Astrocyte (in vitro differentiated cells and primary cell): ENCODE results near the gene B3GALNT2. TPM values are rescaled to one million over a fixed set of nuclear protein-coding genes. Genes with fewer than 3 reads are reported as not detected.

ENCODE experiments used
- DNase-seq: peaks from one replicate; pipeline ENCODE4 v3.0.0-alpha.2; 2010; ENCODE audit warnings: low read depth
- FAIRE-seq: peaks from 2 replicates; lab custom pipeline; 2011; peaks lifted over from hg19 to GRCh38; lab: Jason Lieb, UNC
- H2AFZ ChIP-seq: 2 replicates; pipeline ENCODE4 v1.6.0; 2012; ENCODE audit warnings: low read depth, low read length, inconsistent platforms
- H3K27ac ChIP-seq: 2 replicates; pipeline ENCODE4 v1.5.1; 2011; ENCODE audit warnings: low read depth, low read length, inconsistent platforms
- H3K27me3 ChIP-seq: 2 replicates; pipeline ENCODE4 v1.6.0; 2011; ENCODE audit warnings: low read length, inconsistent platforms; ENCODE audit not compliant: insufficient read depth
- H3K36me3 ChIP-seq: 2 replicates; pipeline ENCODE4 v1.5.1; 2011; ENCODE audit warnings: low read length, inconsistent platforms; ENCODE audit not compliant: insufficient read depth
- H3K4me1 ChIP-seq: 2 replicates; pipeline ENCODE4 v1.5.1; 2011; ENCODE audit warnings: low read length, inconsistent platforms; ENCODE audit not compliant: insufficient read depth
- H3K4me2 ChIP-seq: 2 replicates; pipeline ENCODE4 v1.6.0; 2012; ENCODE audit warnings: low read length, inconsistent platforms
- H3K4me3 ChIP-seq: 2 replicates; pipeline ENCODE4 v1.5.1; 2011; ENCODE audit warnings: low read depth, mild to moderate bottlenecking, low read length, inconsistent platforms; ENCODE audit not compliant: insufficient read depth
- H3K79me2 ChIP-seq: 2 replicates; pipeline ENCODE4 v1.6.0; 2012; ENCODE audit warnings: mild to moderate bottlenecking, low read length, inconsistent platforms; ENCODE audit not compliant: insufficient read depth
- H3K9ac ChIP-seq: 2 replicates; pipeline ENCODE4 v1.6.0; 2012; ENCODE audit warnings: mild to moderate bottlenecking, low read length, inconsistent platforms
- H3K9me3 ChIP-seq: 2 replicates; pipeline ENCODE4 v1.5.1; 2012; ENCODE audit warnings: low read depth, mild to moderate bottlenecking, low read length, inconsistent platforms; ENCODE audit not compliant: insufficient read depth
- H4K20me1 ChIP-seq: 2 replicates; pipeline ENCODE4 v1.6.0; 2012; ENCODE audit warnings: low read length, inconsistent platforms; ENCODE audit not compliant: insufficient read depth
- H3K27ac Mint-ChIP-seq: one replicate; pipeline ENCODE4 v1.8.0; 2021; ENCODE audit warnings: mild to moderate bottlenecking, mixed read lengths; ENCODE audit not compliant: unreplicated experiment
- H3K27me3 Mint-ChIP-seq: one replicate; pipeline ENCODE4 v1.8.0; 2021; ENCODE audit warnings: low read depth, mixed read lengths; ENCODE audit not compliant: unreplicated experiment
- H3K36me3 Mint-ChIP-seq: one replicate; pipeline ENCODE4 v1.8.0; 2021; ENCODE audit warnings: low read depth, mixed read lengths; ENCODE audit not compliant: unreplicated experiment
- H3K4me1 Mint-ChIP-seq: one replicate; pipeline ENCODE4 v1.8.0; 2021; ENCODE audit warnings: low read depth, mixed read lengths; ENCODE audit not compliant: unreplicated experiment
- H3K4me3 Mint-ChIP-seq: one replicate; pipeline ENCODE4 v1.8.0; 2021; ENCODE audit warnings: mild to moderate bottlenecking, moderate library complexity, mixed read lengths; ENCODE audit not compliant: unreplicated experiment
- H3K9me3 Mint-ChIP-seq: one replicate; pipeline ENCODE4 v1.8.0; 2021; ENCODE audit warnings: mild to moderate bottlenecking, mixed read lengths; ENCODE audit not compliant: unreplicated experiment
- EZH2 ChIP-seq: IDR thresholded peaks from 2 replicates; pipeline ENCODE4 v1.6.1; 2012; ENCODE audit warnings: mild to moderate bottlenecking, low read length, inconsistent platforms; ENCODE audit not compliant: insufficient read depth
- total RNA-seq: library from RNA; stranded (reverse); gene quantifications from 2 replicates; pipeline ENCODE4 v1.2.1, GENCODE V29; 2021
- TF ChIP-seq, protein P1 (sequence below): IDR thresholded peaks from 2 replicates; pipeline ENCODE4 v1.5.1; 2011; ENCODE audit warnings: low read depth, mild to moderate bottlenecking, inconsistent platforms, low read length, moderate library complexity; ENCODE audit not compliant: insufficient read depth

B3GALNT2 gene
- total RNA-seq, 1 donor from 2014 or later = 40.5 TPM

DNA sequence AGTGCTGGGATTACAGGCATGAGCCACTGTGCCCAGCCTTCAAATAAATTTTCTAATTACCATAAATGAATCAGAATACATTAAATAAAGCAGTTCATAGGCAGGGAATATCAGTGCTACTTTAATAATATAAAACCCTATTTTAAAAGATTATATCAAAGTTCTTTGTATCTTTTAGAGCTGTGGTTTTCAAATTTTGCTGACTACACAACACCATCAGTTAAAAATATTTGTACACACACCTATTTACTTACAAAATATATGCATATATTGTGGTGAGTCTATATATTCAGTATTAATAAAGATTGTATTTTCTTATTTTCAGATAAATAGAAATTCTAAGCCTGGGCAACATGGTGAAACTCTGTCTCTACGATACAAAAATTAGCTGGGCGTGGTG, 18.7 kb downstream of the B3GALNT2 start:
- H3K27ac Mint-ChIP-seq = no peak overlapping the region
- Histone ChIP-seq H3K4me3 (no peak overlapping the region), H2AFZ (no peak overlapping the region), H3K9me3 (no peaks in the 10 kb centered on the region), H4K20me1 (no peaks in the 10 kb centered on the region), H3K4me1 (no peaks in the 10 kb centered on the region), H3K36me3 (peaks cover 7% of the 10 kb centered on the region), H3K27me3 (no peaks in the 10 kb centered on the region), H3K9ac (no peak overlapping the region), H3K27ac (no peak overlapping the region), H3K79me2 (no peaks in the 10 kb centered on the region), H3K4me2 (no peak overlapping the region)
- FAIRE-seq (no peak), DNase-seq (no peak)
- TF ChIP-seq EZH2 = no peak
- TF ChIP-seq, protein P1, sequence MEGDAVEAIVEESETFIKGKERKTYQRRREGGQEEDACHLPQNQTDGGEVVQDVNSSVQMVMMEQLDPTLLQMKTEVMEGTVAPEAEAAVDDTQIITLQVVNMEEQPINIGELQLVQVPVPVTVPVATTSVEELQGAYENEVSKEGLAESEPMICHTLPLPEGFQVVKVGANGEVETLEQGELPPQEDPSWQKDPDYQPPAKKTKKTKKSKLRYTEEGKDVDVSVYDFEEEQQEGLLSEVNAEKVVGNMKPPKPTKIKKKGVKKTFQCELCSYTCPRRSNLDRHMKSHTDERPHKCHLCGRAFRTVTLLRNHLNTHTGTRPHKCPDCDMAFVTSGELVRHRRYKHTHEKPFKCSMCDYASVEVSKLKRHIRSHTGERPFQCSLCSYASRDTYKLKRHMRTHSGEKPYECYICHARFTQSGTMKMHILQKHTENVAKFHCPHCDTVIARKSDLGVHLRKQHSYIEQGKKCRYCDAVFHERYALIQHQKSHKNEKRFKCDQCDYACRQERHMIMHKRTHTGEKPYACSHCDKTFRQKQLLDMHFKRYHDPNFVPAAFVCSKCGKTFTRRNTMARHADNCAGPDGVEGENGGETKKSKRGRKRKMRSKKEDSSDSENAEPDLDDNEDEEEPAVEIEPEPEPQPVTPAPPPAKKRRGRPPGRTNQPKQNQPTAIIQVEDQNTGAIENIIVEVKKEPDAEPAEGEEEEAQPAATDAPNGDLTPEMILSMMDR = no peak
- H3K36me3 Mint-ChIP-seq = peaks cover 9% of the 10 kb centered on the region
- H3K4me1 Mint-ChIP-seq = no peaks in the 10 kb centered on the region
- H3K27me3 Mint-ChIP-seq = no peaks in the 10 kb centered on the region
- H3K4me3 Mint-ChIP-seq = no peak overlapping the region
- H3K9me3 Mint-ChIP-seq = no peaks in the 10 kb centered on the region

DNA sequence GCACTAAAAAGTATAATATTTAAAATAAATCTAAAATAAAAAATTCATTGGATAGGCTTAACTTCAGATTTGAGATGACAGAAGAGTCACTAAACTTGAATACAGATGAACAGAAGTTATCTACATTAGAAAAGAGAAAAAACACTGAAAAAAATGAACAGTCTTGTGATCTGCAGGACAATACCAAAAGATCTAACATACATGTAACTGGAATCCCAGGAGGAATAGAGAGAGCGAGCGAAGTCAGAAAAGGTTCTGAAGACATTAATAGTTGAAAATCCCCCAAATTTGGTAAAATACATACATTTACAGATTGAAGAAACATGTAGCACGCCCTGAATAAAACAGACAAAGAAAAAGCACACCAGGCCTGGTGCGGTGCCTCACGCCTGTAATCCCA, 21.2 kb downstream of the B3GALNT2 start:
- no peaks in the 10 kb centered on the region for H3K27me3 Mint-ChIP-seq
- DNase-seq = no peak
- Histone ChIP-seq H2AFZ (no peak overlapping the region), H3K4me3 (no peak overlapping the region), H3K36me3 (peaks cover 27% of the 10 kb centered on the region), H3K27ac (no peak overlapping the region), H3K27me3 (no peaks in the 10 kb centered on the region), H4K20me1 (no peaks in the 10 kb centered on the region), H3K9ac (no peak overlapping the region), H3K9me3 (no peaks in the 10 kb centered on the region), H3K4me2 (no peak overlapping the region), H3K4me1 (no peaks in the 10 kb centered on the region), H3K79me2 (no peaks in the 10 kb centered on the region)
- FAIRE-seq = no peak
- no peaks in the 10 kb centered on the region for H3K4me1 Mint-ChIP-seq
- H3K27ac Mint-ChIP-seq = no peak overlapping the region
- no peak for TF ChIP-seq EZH2
- TF ChIP-seq, protein P1 = no peak
- H3K36me3 Mint-ChIP-seq = peaks cover 13% of the 10 kb centered on the region
- no peak overlapping the region for H3K4me3 Mint-ChIP-seq
- no peaks in the 10 kb centered on the region for H3K9me3 Mint-ChIP-seq

DNA sequence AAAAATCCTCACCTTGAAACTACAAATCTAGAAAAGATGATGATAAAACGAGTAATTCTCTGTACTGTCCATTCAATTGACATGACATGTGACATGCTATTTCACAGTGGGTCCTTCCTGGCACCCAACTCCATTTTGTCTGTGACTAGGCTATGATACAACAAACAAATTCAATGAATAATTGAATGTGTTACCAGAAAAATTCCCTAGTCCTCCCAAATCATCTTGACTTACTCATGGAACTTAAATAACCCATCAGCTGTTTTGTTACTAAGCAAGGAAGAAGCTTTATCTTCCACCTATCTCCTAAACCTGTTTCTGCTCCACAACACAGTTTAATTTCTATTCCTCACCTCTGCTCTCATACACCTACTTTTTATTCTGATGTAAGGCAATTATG, 30.4 kb downstream of the B3GALNT2 start:
- Histone ChIP-seq H3K4me2 (no peak overlapping the region), H3K9me3 (no peaks in the 10 kb centered on the region), H3K27me3 (no peaks in the 10 kb centered on the region), H3K9ac (no peak overlapping the region), H3K4me3 (no peak overlapping the region), H3K79me2 (no peaks in the 10 kb centered on the region), H3K27ac (no peak overlapping the region), H4K20me1 (no peaks in the 10 kb centered on the region), H3K4me1 (peaks cover 8% of the 10 kb centered on the region), H3K36me3 (peaks cover 11% of the 10 kb centered on the region), H2AFZ (no peak overlapping the region)
- Mint-ChIP-seq H3K36me3 (peaks cover 6% of the 10 kb centered on the region), H3K27me3 (no peaks in the 10 kb centered on the region), H3K4me1 (peaks cover 5% of the 10 kb centered on the region), H3K9me3 (no peaks in the 10 kb centered on the region), H3K27ac (no peak overlapping the region), H3K4me3 (no peak overlapping the region)
- DNase-seq (no peak), FAIRE-seq (no peak)
- TF ChIP-seq, protein P1 = no peak
- TF ChIP-seq EZH2 = no peak
